22Rv1 (cell line): Measurements from ENCODE around the gene PCGF2.
"Not testable (repeated sequence)": the region's sequence is repeated elsewhere in the genome, so short reads cannot be mapped to it uniquely, and the experiment has no call there.

Experiments used
- H3K27ac ChIP-seq: fragments of 450-650 bp; 2 replicates; pipeline ENCODE4 v1.5.1; 2017
- CTCF ChIP-seq: fragments of 450-650 bp; IDR thresholded peaks from 2 replicates; pipeline ENCODE4 v1.5.1; 2017; ENCODE audit warnings: mild to moderate bottlenecking
- ZFX ChIP-seq: fragments of 450-650 bp; IDR thresholded peaks from 2 replicates; pipeline ENCODE4 v1.6.1; 2017; ENCODE audit warnings: antibody characterized with exemption, borderline replicate concordance

PCGF2 gene

GRCh38 chr17:38748149-38748891 is at the start of gene PCGF2:
PCGF2 (minus strand) TSS chr17:38748336; CDS start chr17:38740402, 7,934 bp downstream.
- peak within 1 kb of the TSS; percentile 99 for H3K27ac ChIP-seq
- TF ChIP-seq ZFX (no peak), CTCF (no peak)

- TF ChIP-seq CTCF (no peak), ZFX (no peak)
- H3K27ac ChIP-seq, result peak overlapping the region; percentile 96
Measured at GRCh38 chr17:38797828-38798227, 49.7 kb upstream of the PCGF2 start.

- H3K27ac ChIP-seq, result no peak overlapping the region
- TF ChIP-seq CTCF (no peak), ZFX (no peak)
Measured at GRCh38 chr17:38797158-38797490, 49.0 kb upstream of the PCGF2 start.

- TF ChIP-seq CTCF, result no peak
- TF ChIP-seq ZFX, result no peak
- no peak overlapping the region for H3K27ac ChIP-seq
Measured at GRCh38 chr17:38796451-38797157, 48.5 kb upstream of the PCGF2 start.

- H3K27ac ChIP-seq, result no peak overlapping the region
- TF ChIP-seq ZFX, result no peak
- TF ChIP-seq CTCF, result no peak
Measured at GRCh38 chr17:38794221-38794620, 46.1 kb upstream of the PCGF2 start.

GRCh38 chr17:38791162-38791561 is 43.0 kb upstream of the PCGF2 start:
- TF ChIP-seq CTCF, result no peak
- TF ChIP-seq ZFX, result no peak
- no peak overlapping the region for H3K27ac ChIP-seq

GRCh38 chr17:38790148-38790707 is 42.1 kb upstream of the PCGF2 start:
- H3K27ac ChIP-seq, result not testable (repeated sequence)
